GM12878 (cell line): Measurements from ENCODE around the gene TNIP3. TPM values are rescaled to one million over a fixed set of nuclear protein-coding genes. Genes with fewer than 3 reads are reported as not detected.
A peak's percentile ranks its signal among the peaks of the same experiment; 100 is the strongest.

ENCODE experiments used
- ATAC-seq: fragments of 200-7000 bp; cut with Tn5 transposase; 3 replicates; pipeline ENCODE4 v1.9.1; 2020; ENCODE audit warnings: mild to moderate bottlenecking, moderate library complexity
- BruUV-seq: library from RNA; stranded (reverse); fragments of 400-500 nt; replicated peaks from 2 replicates; lab custom pipeline; 2021; lab: Mats Ljungman, UMichigan
- CTCF ChIA-PET: fragments of 300-600 bp; sonication (Branson Sonifier 250); formaldehyde crosslinking; extraction: SDS; loops from one replicate; lab custom pipeline; 2021; ENCODE audit warnings: inconsistent platforms; lab: Yijun Ruan, JAX
- POLR2A ChIA-PET: fragments of 350-600 bp; formaldehyde crosslinking; extraction: SDS; loops from one replicate; lab custom pipeline; 2021; ENCODE audit warnings: inconsistent platforms; lab: Charles Lee
- RAD21 ChIA-PET: fragments of 300-600 bp; sonication (Branson Sonifier 250); formaldehyde crosslinking; loops from one replicate; lab custom pipeline; 2023; ENCODE audit warnings: antibody characterized with exemption; ENCODE audit not compliant: unreplicated experiment; lab: Charles Lee
- SMC1A ChIA-PET: fragments of 300-600 bp; sonication (Branson Sonifier 250); formaldehyde crosslinking; loops from one replicate; lab custom pipeline; 2023; ENCODE audit not compliant: unreplicated experiment, uncharacterized antibody; lab: Charles Lee
- DNase-seq: peaks from one replicate; pipeline ENCODE4 v3.0.0-alpha.2; 2011; ENCODE audit warnings: low read depth, low spot score
- FAIRE-seq: peaks from 3 replicates; lab custom pipeline; 2011; peaks lifted over from hg19 to GRCh38; lab: Jason Lieb, UNC
- H2AFZ ChIP-seq: 2 replicates; pipeline ENCODE4 v1.6.0; 2011; ENCODE audit warnings: low read depth, low read length, control low read depth; ENCODE audit not compliant: control insufficient read depth
- H3K27ac ChIP-seq: 2 replicates; pipeline ENCODE4 v1.5.1; 2011; ENCODE audit warnings: control low read depth; ENCODE audit not compliant: control insufficient read depth, insufficient read depth
- H3K27me3 ChIP-seq, 2 experiments: replicated peaks in 1 of 2; 2 replicates each; pipeline versions ENCODE4 v1.6.0 to v1.6.1; 2011; ENCODE audit warnings: low read length in 1 of 2; ENCODE audit not compliant: control insufficient read depth in 2 of 2, insufficient read depth in 2 of 2
- H3K36me3 ChIP-seq, 2 experiments: 2 replicates each; pipeline ENCODE4 v1.5.1; 2011; ENCODE audit warnings: low read length in 1 of 2; ENCODE audit not compliant: control insufficient read depth in 2 of 2, insufficient read depth in 2 of 2
- H3K4me1 ChIP-seq: 2 replicates; pipeline ENCODE4 v1.6.1; 2011; ENCODE audit warnings: mild to moderate bottlenecking, low read length, moderate library complexity, mixed read lengths; ENCODE audit not compliant: control insufficient read depth, insufficient read depth
- H3K4me2 ChIP-seq: 2 replicates; pipeline ENCODE4 v1.6.0; 2011; ENCODE audit warnings: control low read depth; ENCODE audit not compliant: control insufficient read depth, insufficient read depth
- H3K4me3 ChIP-seq: fragments of 200-600 bp; sonication (generic); 2 replicates; pipeline ENCODE4 v1.5.1; 2016
- H3K79me2 ChIP-seq: 2 replicates; pipeline ENCODE4 v1.6.0; 2011; ENCODE audit warnings: low read length; ENCODE audit not compliant: control insufficient read depth, insufficient read depth
- H3K9ac ChIP-seq: 2 replicates; pipeline ENCODE4 v1.8.0; 2011; ENCODE audit warnings: low read length, control low read depth, mixed read lengths; ENCODE audit not compliant: control insufficient read depth, insufficient read depth
- H3K9me3 ChIP-seq: replicated peaks from 3 replicates; pipeline ENCODE4 v1.5.1; 2011; ENCODE audit warnings: mild to moderate bottlenecking, low read length; ENCODE audit not compliant: control insufficient read depth, insufficient read depth
- H4K20me1 ChIP-seq: 2 replicates; pipeline ENCODE4 v1.6.0; 2011; ENCODE audit not compliant: control insufficient read depth, insufficient read depth
- CREB1 ChIP-seq: IDR thresholded peaks from 2 replicates; pipeline ENCODE4 v1.6.1; 2012; ENCODE audit warnings: low read depth, mild to moderate bottlenecking, inconsistent platforms
- CTCF ChIP-seq, 3 experiments: IDR thresholded peaks in 2 of 3; conservative IDR thresholded peaks in 1 of 3; 2 replicates each; pipeline ENCODE4 v1.5.1; 2011; ENCODE audit warnings: low read depth in 3 of 3, low read length in 3 of 3, mild to moderate bottlenecking in 3 of 3, control low read depth in 2 of 3, moderate library complexity in 2 of 3, inconsistent platforms in 1 of 3, mixed read lengths in 1 of 3; ENCODE audit not compliant: control insufficient read depth in 2 of 3, insufficient read depth in 1 of 3; ENCODE audit errors: extremely low read depth in 1 of 3
- E2F4 ChIP-seq: IDR thresholded peaks from 2 replicates; pipeline ENCODE4 v1.6.1; 2012; ENCODE audit warnings: low read depth, low read length, improper control_type of control experiment
- EGR1 ChIP-seq, 2 experiments: IDR thresholded peaks; 1 replicate in 1 of 2; 2 replicates in 1 of 2; pipeline ENCODE4 v1.6.1; 2011 to 2012; ENCODE audit warnings: low read depth in 2 of 2, low read length in 2 of 2, borderline replicate concordance in 1 of 2, mild to moderate bottlenecking in 1 of 2, moderate library complexity in 1 of 2
- EP300 ChIP-seq, 2 experiments: fragments of 150-350 bp in 1 of 2; IDR thresholded peaks; 2 replicates each; pipeline ENCODE4 v1.6.1; 2011 to 2012; ENCODE audit warnings: low read depth in 2 of 2, low read length in 2 of 2, borderline replicate concordance in 1 of 2, improper control_type of control experiment in 1 of 2, inconsistent platforms in 1 of 2; ENCODE audit not compliant: control insufficient read depth in 1 of 2
- JUND ChIP-seq: IDR thresholded peaks from 2 replicates; pipeline ENCODE4 v1.6.1; 2012; ENCODE audit warnings: low read depth, mild to moderate bottlenecking, low read length, improper control_type of control experiment, moderate library complexity
- KLF5 ChIP-seq: fragments of 450-650 bp; IDR thresholded peaks from 2 replicates; pipeline ENCODE4 v1.6.1; 2014; ENCODE audit warnings: mild to moderate bottlenecking; ENCODE audit not compliant: partially characterized antibody
- NFYA ChIP-seq: IDR thresholded peaks from 2 replicates; pipeline ENCODE4 v1.6.1; 2011; ENCODE audit warnings: low read depth, mild to moderate bottlenecking, low read length, improper control_type of control experiment, borderline replicate concordance
- PML ChIP-seq: IDR thresholded peaks from 2 replicates; pipeline ENCODE4 v1.6.1; 2012; ENCODE audit warnings: low read length, inconsistent platforms
- POU2F2 ChIP-seq: IDR thresholded peaks from 3 replicates; pipeline ENCODE4 v1.6.1; 2011; ENCODE audit warnings: low read depth, mild to moderate bottlenecking, low read length, borderline replicate concordance
- RAD51 ChIP-seq: fragments of 450-650 bp; IDR thresholded peaks from 2 replicates; pipeline ENCODE4 v1.6.1; 2016; ENCODE audit warnings: moderate library complexity, mild to moderate bottlenecking, inconsistent platforms
- SP1 ChIP-seq: IDR thresholded peaks from one replicate; pipeline ENCODE4 v1.6.1; 2011; ENCODE audit warnings: low read depth, low read length
- SRF ChIP-seq, 2 experiments: IDR thresholded peaks; 2 replicates each; pipeline ENCODE4 v1.6.1; 2011; ENCODE audit warnings: low read depth in 2 of 2, low read length in 2 of 2, mild to moderate bottlenecking in 1 of 2, moderate library complexity in 1 of 2
- SUPT20H ChIP-seq: IDR thresholded peaks from 2 replicates; pipeline ENCODE4 v1.6.1; 2011; ENCODE audit warnings: low read depth, mild to moderate bottlenecking, low read length, moderate library complexity, borderline replicate concordance; ENCODE audit not compliant: control insufficient read depth
- SUZ12 ChIP-seq: fragments of 200-600 bp; sonication (generic); IDR thresholded peaks from one replicate; pipeline ENCODE4 v1.6.1; 2018; ENCODE audit warnings: antibody characterized with exemption, mild to moderate bottlenecking; ENCODE audit not compliant: unreplicated experiment
- TBL1XR1 ChIP-seq: IDR thresholded peaks from 2 replicates; pipeline ENCODE4 v1.6.1; 2012; ENCODE audit warnings: low read depth, low read length, improper control_type of control experiment
- WRNIP1 ChIP-seq: IDR thresholded peaks from 2 replicates; pipeline ENCODE4 v1.6.1; 2011; ENCODE audit warnings: low read depth, low read length, improper control_type of control experiment, borderline replicate concordance
- ZBTB33 ChIP-seq: fragments of 450-650 bp; IDR thresholded peaks from 2 replicates; pipeline ENCODE4 v1.6.1; 2017; ENCODE audit warnings: mild to moderate bottlenecking
- WGBS: methylation state at CpG from one replicate; pipeline ENCODE4 v1.1.6; 2016; ENCODE audit warnings: low lambda C conversion rate; ENCODE audit not compliant: insufficient replicate concordance, insufficient coverage; ENCODE audit errors: missing lambda C conversion rate; 5-methylcytosine and 5-hydroxymethylcytosine counted together
- in situ Hi-C: fragments of 300-500 bp; cut with MboI; formaldehyde crosslinking; loops from 9 replicates; pipeline ENCODE4 v1.14.3; 2018; ENCODE audit warnings: mixed read lengths
- intact Hi-C: fragments of 100-400 bp; cut with micrococcal nuclease; formaldehyde crosslinking; loops from one replicate; pipeline ENCODE4 v1.14.2; 2022; ENCODE audit not compliant: unreplicated experiment
- polyA plus RNA-seq, 11 experiments: library from polyadenylated mRNA; depleted of rRNA in 4 of 11; unstranded in 6 of 11; stranded (reverse) in 5 of 11; fragments of >200 nt; fragmentation: Nextera tagmentation in 4 of 11; fragmentation: Illumina TruSeq in 1 of 11; extraction: Ambion mirVana in 4 of 11; extraction: Trizol in 1 of 11; gene quantifications; 1 replicate in 1 of 11; 2 replicates in 10 of 11; pipeline versions ENCODE4 v1.2.1 to v1.2.3, GENCODE V29; 2011 to 2016; ENCODE audit warnings: inconsistent platforms in 2 of 11, missing spikeins in 2 of 11, low read depth in 1 of 11
- total RNA-seq, 4 experiments: library from RNA; depleted of rRNA in 3 of 4; stranded (reverse); fragments of >200 nt in 3 of 4; fragmentation: Illumina TruSeq in 1 of 4; extraction: Trizol in 1 of 4; gene quantifications; 2 replicates each; pipeline versions ENCODE4 v1.2.1 to v1.2.3, GENCODE V29; 2013 to 2021

TNIP3 gene
- total and polyA plus RNA-seq, 10 of the 15 experiments (the other 5 are each of a cell fraction or from before 2014, with no cell fraction given) = 0.21 to 1.4 (median 0.67) TPM

GRCh38 chr4:121156822-121157769, 7.0 kb downstream of the TNIP3 start:
- Histone ChIP-seq H2AFZ (no peak overlapping the region), H3K27ac (no peak overlapping the region), H3K4me2 (peak overlapping the region; percentile 38), H3K9ac (no peak overlapping the region), H3K36me3 (no peaks in the 10 kb centered on the region), H3K4me3 (peak overlapping the region; percentile 5; the same call in 1 of the 2 replicates), H3K79me2 (no peaks in the 10 kb centered on the region), H4K20me1 (no peaks in the 10 kb centered on the region), H3K4me1 (no peaks in the 10 kb centered on the region), H3K27me3 (peaks cover 0 to 4% of the 10 kb centered on the region in 2 experiments; a peak in 1 of 4 replicates), H3K9me3 (no peaks in the 10 kb centered on the region; the same call in 2 of the 3 replicates)
- WGBS = 36% methylated on average over 28 of the region's 32 CpGs
- no peak for DNase-seq
- TF ChIP-seq E2F4 (no peak), EGR1 (IDR thresholded peaks at IDR 0.05; ENCODE audit: borderline replicate concordance in 1 of 2, low read depth in 2 of 2, low read length in 2 of 2) (no peak), CTCF (IDR thresholded peaks at IDR 0.05 in 2 of 3, conservative IDR thresholded peaks at IDR 0.05 in 1 of 3; ENCODE audit: control insufficient read depth in 2 of 3, extremely low read depth in 1 of 3, insufficient read depth in 1 of 3, low read depth in 3 of 3, low read length in 3 of 3) (no peak), SUPT20H (no peak), RAD51 (no peak), TBL1XR1 (no peak), SUZ12 (no peak), EP300 (IDR thresholded peaks at IDR 0.05; ENCODE audit: borderline replicate concordance in 1 of 2, control insufficient read depth in 1 of 2, low read depth in 2 of 2, low read length in 2 of 2) (no peak), NFYA (no peak), WRNIP1 (no peak), CREB1 (no peak), KLF5 (no peak), ZBTB33 (no peak), SRF (IDR thresholded peaks at IDR 0.05; ENCODE audit: low read depth in 2 of 2, low read length in 2 of 2) (no peak), JUND (no peak), SP1 (no peak), POU2F2 (no peak), PML (no peak)
- no TSS peak for BruUV-seq
- intact Hi-C loops = no loop called here
- SMC1A ChIA-PET = interaction anchor here (0.8 to 1.6 kb wide), 3 partner anchors 10 to 21 kb away, joined by 3 to 6 read pairs (median 3); no protein-coding TSS in a partner anchor
- in situ Hi-C loops = no loop called here
- CTCF ChIA-PET = interaction anchor here (1.3 kb wide), 1 partner anchor 36 kb away, joined by 4 read pairs; no protein-coding TSS in a partner anchor
- no peak for FAIRE-seq
- POLR2A ChIA-PET = no interaction called here
- RAD21 ChIA-PET = no interaction called here
- no peak for ATAC-seq
